Mammary epithelial cell (primary cell): Measurements from ENCODE around the gene SLC25A4.

ENCODE experiments used
- CTCF ChIP-seq, 2 donors: IDR thresholded peaks in 1 of 2; conservative IDR thresholded peaks in 1 of 2; 2 replicates each; pipeline ENCODE4 v1.5.1; 2011 to 2012; ENCODE audit warnings: inconsistent platforms in 2 of 2, low read length in 2 of 2, mild to moderate bottlenecking in 2 of 2, control low read depth in 1 of 2, low read depth in 1 of 2; ENCODE audit not compliant: insufficient read depth in 1 of 2; ENCODE audit errors: extremely low read depth in 1 of 2
- EZH2 ChIP-seq: IDR thresholded peaks from 2 replicates; pipeline ENCODE4 v1.6.1; 2012; ENCODE audit warnings: low read length, inconsistent platforms, borderline replicate concordance

- no peak for TF ChIP-seq EZH2
- no peak for TF ChIP-seq CTCF (conservative IDR thresholded peaks at IDR 0.05 in 1 of 2, IDR thresholded peaks at IDR 0.05 in 1 of 2; ENCODE audit: extremely low read depth in 1 of 2, insufficient read depth in 1 of 2, low read depth in 1 of 2, low read length in 2 of 2)
Observed at GRCh38 chr4:185120631-185120946, 22.5 kb upstream of the SLC25A4 start.
